ACC112 (cell line): ENCODE results near the gene ARF3.

Experiments used
- H2AFZ ChIP-seq: fragments of 200-600 bp; sonication (generic); one replicate; pipeline ENCODE4 v1.6.0; 2017; ENCODE audit warnings: antibody characterized with exemption, low read length; ENCODE audit not compliant: unreplicated experiment
- H3K27ac ChIP-seq: fragments of 200-600 bp; sonication (generic); 2 replicates; pipeline ENCODE4 v1.5.1; 2014; ENCODE audit warnings: low read depth, mild to moderate bottlenecking, antibody characterized with exemption, low read length, moderate library complexity
- H3K27me3 ChIP-seq: fragments of 200-600 bp; sonication (generic); 2 replicates; pipeline ENCODE4 v1.6.1; 2014; ENCODE audit warnings: mild to moderate bottlenecking, antibody characterized with exemption, low read length, moderate library complexity, mixed read lengths; ENCODE audit not compliant: insufficient read depth
- H3K36me3 ChIP-seq: fragments of 200-600 bp; sonication (generic); 2 replicates; pipeline ENCODE4 v1.6.1; 2016; ENCODE audit warnings: mild to moderate bottlenecking, antibody characterized with exemption, low read length, moderate library complexity, mixed read lengths; ENCODE audit not compliant: insufficient read depth
- H3K4me1 ChIP-seq: fragments of 200-600 bp; sonication (generic); one replicate; pipeline ENCODE4 v1.6.1; 2016; ENCODE audit warnings: low read length, mixed read lengths; ENCODE audit not compliant: insufficient read depth, unreplicated experiment, control insufficient read depth
- H3K4me3 ChIP-seq: fragments of 200-600 bp; sonication (generic); 2 replicates; pipeline ENCODE4 v1.5.1; 2014; ENCODE audit warnings: mild to moderate bottlenecking, low read depth, low read length
- H3K79me2 ChIP-seq: fragments of 200-600 bp; sonication (generic); one replicate; pipeline ENCODE4 v1.6.0; 2016; ENCODE audit warnings: low read length; ENCODE audit not compliant: control insufficient read depth, unreplicated experiment, insufficient read depth

ARF3 gene

DNA sequence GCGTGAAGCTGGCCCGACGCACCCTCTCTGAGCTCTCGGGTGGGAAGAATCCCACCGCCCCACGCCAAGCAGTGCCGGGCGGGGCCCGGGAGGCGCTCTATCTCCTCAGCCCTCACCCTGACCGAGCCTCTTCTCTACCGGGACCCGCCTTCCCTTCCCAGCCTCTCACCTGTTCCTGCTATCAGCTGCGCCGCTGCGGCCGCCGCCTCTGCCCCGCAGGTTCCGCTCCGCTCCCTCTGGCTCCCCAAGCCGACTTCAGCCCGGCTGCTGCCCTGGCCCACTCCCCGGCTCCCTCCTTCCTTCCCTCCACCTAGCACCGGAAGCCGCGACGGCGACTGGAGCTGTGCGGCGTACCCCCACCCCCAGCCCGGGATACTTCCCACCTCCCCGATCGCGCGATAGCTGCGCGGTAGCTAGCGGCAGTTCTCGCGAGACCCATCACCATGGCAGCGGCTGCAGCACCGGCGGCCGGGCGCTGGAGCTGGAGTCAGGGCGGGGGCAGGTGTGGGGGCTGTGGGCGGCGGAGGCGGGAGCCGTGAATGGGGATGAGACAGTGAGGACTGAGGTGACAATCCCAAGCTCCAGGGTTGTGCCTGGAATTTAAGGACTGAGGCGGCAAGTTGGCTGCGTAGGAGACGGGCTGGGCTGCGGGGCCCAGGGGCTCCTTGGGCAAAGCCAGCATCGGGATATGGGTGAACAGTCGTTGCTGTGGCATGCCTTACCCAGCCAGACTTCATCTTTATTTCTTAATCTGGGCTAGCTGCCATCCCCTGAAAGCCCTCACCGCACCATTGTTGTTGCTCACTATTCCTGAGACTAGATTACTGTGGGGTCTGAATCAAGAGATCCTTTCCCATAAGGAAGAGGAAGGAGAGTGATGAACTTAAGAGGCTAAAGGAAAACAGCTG, at the start of gene ARF3:
Gene ARF3 (minus strand): TSS at position 347 of the 908 bp plus-strand sequence. CDS start 16,392 bp downstream, outside the sequence.
- Histone ChIP-seq H2AFZ (peak within 1 kb of the TSS; percentile 94), H3K36me3 (peaks cover 8% of the 10 kb centered on the region; the same call in 1 of the 2 replicates), H3K79me2 (peaks cover 42% of the 10 kb centered on the region), H3K4me3 (peak within 1 kb of the TSS; percentile 81), H3K4me1 (peaks cover 9% of the 10 kb centered on the region), H3K27me3 (no peaks in the 10 kb centered on the region), H3K27ac (peak within 1 kb of the TSS; percentile 30; the same call in 1 of the 2 replicates)

DNA sequence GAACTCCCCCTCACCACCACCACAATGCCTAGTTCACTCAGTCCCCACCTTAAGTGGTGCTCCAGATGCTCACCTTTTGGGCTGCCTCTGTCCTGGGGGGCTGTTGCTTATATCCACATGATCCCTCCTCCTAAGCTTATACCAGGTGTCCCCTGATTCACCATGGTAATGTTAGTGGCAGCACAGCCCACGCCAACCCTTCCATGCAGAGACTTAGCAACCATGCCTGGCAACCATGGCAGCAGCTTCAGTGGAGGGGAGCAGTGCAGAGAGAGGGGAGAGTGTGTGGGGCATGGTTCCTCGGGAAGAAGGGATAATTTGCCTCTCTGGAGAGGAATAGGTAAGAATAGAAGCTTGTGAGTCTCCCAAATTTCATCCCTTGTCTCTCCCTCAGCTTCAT, 43.1 kb upstream of the ARF3 start:
- H3K4me3 ChIP-seq: peak overlapping the region; percentile 73; the same call in 1 of the 2 replicates
- no peak overlapping the region for H3K27ac ChIP-seq
- H3K27me3 ChIP-seq: peaks cover 12% of the 10 kb centered on the region; the same call in 1 of the 2 replicates
- peaks cover 14% of the 10 kb centered on the region for H3K4me1 ChIP-seq
- H3K79me2 ChIP-seq: no peaks in the 10 kb centered on the region
- H2AFZ ChIP-seq: no peak overlapping the region
- H3K36me3 ChIP-seq: peaks cover 8% of the 10 kb centered on the region; the same call in 1 of the 2 replicates

DNA sequence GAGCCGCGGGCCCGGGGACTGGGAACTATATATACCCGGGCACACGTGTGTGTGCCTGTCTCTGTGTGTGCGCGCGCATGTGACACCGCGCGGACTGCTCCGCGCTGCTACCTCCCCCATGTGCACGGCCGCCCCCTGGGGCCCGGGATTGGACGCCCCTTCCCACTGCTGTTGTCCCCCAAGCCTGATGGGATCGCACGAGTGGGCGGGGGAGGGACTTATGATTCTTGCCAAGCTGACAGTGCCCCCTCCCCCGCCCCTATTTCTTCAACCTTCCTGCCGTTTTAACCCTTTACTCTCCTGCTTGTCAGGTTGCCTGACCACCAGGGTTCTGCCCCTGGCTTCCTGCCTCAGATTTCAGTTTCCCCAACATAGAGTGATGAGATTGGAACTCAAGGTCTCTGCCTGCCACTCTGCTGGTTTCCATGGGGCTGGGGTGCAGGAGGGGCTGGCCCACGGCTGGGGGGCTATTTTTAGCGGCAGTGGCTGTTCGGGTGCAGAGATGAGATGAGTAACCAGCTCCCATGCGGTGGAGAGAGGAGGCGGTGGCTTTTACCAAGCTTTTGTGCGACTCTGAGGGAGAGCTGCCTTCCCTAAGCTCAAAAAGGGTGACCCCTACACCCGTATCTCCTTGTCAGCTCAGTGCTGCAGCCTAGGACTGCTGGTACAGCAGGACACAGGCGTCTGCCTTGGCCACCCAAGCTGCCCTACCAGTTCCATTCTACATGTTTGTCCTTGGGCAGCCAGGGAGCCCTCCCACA, 42.3 kb upstream of the ARF3 start, which contains the start of gene DDN:
Gene DDN (minus strand): TSS at position 5 of the 761 bp plus-strand sequence. CDS start 88 bp downstream, outside the sequence.
- Histone ChIP-seq H3K4me1 (peaks cover 14% of the 10 kb centered on the region), H3K79me2 (no peaks in the 10 kb centered on the region), H3K4me3 (peak within 1 kb of the TSS; percentile 74), H2AFZ (peak within 1 kb of the TSS; percentile 63), H3K27me3 (peaks cover 19% of the 10 kb centered on the region), H3K27ac (peak within 1 kb of the TSS; percentile 6; the same call in 1 of the 2 replicates), H3K36me3 (peaks cover 3% of the 10 kb centered on the region; the same call in 1 of the 2 replicates)

DNA sequence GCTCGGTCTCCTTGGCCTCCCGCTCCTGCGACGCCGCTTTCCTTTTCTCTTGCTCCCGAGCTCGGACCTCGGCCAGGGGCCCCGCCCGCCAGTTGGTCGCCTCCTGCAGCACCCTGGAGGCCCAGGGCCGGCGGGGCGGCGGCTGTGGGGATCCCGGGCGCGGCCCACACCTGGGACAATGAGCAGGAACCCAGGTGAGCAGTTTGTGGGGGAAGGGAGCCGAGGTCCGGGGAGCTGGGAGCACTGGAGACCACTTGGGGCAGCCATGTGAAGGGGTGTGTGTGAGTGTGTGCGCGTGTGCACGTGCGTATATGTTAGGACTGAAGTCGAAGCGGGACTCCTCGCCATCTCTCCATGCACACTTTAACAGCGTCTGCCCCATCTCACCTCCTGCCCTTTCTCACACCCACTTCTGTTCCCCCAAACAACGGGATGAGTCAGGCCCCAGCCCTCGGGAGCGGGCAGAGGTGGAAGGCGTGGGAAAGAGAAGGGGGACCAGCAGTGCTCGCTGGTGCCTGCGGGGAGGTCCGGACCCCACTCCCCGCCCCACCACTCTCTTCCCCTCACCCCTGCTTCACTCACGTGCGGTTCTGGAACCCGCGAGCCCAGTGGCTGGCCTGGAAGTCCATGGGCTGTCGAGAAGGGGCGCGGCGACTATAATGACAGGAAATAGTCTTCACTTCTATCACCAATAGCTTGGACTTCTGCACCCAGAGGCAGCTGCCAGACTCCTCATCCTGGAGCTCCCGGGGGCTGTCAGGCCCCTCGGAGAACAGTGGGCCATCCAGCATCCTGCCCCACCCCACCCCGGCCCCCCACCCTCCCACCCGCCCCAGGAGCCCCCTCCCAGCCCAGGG, 41.4 kb upstream of the ARF3 start:
- Histone ChIP-seq H3K27ac (no peak overlapping the region), H2AFZ (peak overlapping the region; percentile 63), H3K4me3 (peak overlapping the region; percentile 74)

DNA sequence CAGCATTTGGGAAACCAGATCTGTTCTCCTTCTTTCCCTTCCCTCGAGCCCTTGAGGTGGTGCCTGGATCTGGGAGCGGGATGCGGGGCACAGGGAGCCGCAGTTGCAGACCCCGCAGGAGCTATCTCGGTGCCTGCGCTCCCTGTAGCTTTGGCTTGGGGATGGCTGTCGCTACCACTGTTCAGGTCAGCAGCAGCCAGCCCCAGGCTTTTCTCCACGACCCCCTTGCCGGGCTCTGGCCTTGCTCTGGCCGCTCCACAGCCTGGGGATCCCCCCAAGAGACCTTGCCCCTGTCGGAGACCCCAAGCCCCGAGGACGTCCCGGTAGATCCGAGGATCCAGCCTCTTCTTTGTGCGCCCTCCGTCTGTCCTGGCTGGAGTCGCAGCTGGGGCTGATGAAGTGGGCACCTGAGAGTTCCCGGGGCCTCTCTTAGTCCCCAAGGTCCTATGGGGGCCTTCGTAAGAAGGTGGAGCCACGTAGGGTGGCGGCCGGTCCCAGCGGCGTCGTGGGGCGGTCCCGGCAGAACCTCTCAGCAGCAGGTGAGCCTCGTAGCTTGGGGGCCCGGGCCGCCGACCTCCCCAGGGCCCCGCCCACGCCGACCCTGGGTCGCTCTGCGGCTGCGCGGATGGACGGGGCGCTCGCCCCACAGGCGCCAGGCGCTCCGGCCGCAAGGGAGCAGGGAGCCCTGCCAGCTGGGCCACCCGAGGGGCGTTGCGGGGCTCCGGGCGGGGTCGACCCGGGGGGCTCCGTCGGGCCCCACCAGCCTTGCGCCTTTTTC, 40.6 kb upstream of the ARF3 start:
- Histone ChIP-seq H2AFZ (peak overlapping the region; percentile 63), H3K36me3 (peaks cover 3% of the 10 kb centered on the region; the same call in 1 of the 2 replicates), H3K4me1 (peaks cover 14% of the 10 kb centered on the region), H3K79me2 (no peaks in the 10 kb centered on the region), H3K27me3 (peaks cover 31% of the 10 kb centered on the region), H3K27ac (no peak overlapping the region), H3K4me3 (peak overlapping the region; percentile 74)

More for the DNA sequence above, 41.4 kb upstream of the ARF3 start:
- Histone ChIP-seq H3K79me2 (no peaks in the 10 kb centered on the region), H3K36me3 (peaks cover 3% of the 10 kb centered on the region; the same call in 1 of the 2 replicates), H3K27me3 (peaks cover 28% of the 10 kb centered on the region), H3K4me1 (peaks cover 14% of the 10 kb centered on the region)

DNA sequence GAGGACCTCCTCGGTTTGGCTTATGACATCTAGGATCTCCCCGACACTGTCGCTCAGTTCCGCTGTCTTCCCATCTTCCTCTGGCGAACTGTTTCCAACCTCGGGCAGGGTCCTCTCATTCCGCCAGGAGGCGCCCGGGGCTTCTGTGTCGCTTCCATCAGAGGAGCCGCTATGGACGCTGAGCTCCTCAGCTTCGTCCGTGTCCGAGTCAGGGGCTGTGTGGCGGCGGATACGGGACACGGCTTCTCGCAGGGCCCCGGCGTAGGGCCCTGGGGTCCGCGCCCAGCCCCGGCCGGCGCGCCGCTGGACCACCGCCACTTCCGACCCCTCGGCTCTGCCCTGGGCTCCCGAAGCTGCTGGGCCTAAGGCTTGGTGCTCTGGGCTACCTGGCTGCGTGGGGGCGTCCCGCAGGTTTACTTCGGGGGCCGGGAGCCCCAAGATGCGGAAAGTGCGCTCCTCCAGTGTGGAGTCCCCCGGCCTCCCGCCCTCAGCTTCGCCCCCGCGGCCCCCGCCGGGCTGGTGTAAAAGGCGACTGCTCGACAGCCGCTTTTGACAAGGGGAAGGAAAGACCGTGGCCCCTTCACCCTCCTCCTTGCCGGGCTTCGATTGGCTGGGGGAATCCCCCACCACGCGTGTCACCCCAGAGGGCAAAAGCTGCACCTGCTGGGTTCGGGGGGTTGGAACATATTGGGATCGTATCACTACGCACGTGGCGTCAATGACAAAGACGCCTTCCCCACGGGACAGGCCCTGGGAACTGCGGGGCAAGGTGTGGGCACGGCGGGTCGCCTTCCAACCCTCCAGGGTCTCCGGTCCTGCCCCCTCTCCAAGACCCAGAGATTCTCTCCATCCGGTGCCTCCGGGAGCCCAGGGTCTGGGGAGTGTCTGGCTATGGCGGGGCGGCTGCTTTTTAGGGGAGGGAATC, 39.8 kb upstream of the ARF3 start:
- Histone ChIP-seq H3K27me3 (peaks cover 33% of the 10 kb centered on the region), H3K36me3 (peaks cover 3% of the 10 kb centered on the region; the same call in 1 of the 2 replicates), H3K4me3 (peak overlapping the region; percentile 57; the same call in 1 of the 2 replicates), H3K4me1 (peaks cover 14% of the 10 kb centered on the region), H3K79me2 (no peaks in the 10 kb centered on the region), H2AFZ (peak overlapping the region; percentile 65), H3K27ac (no peak overlapping the region)

DNA sequence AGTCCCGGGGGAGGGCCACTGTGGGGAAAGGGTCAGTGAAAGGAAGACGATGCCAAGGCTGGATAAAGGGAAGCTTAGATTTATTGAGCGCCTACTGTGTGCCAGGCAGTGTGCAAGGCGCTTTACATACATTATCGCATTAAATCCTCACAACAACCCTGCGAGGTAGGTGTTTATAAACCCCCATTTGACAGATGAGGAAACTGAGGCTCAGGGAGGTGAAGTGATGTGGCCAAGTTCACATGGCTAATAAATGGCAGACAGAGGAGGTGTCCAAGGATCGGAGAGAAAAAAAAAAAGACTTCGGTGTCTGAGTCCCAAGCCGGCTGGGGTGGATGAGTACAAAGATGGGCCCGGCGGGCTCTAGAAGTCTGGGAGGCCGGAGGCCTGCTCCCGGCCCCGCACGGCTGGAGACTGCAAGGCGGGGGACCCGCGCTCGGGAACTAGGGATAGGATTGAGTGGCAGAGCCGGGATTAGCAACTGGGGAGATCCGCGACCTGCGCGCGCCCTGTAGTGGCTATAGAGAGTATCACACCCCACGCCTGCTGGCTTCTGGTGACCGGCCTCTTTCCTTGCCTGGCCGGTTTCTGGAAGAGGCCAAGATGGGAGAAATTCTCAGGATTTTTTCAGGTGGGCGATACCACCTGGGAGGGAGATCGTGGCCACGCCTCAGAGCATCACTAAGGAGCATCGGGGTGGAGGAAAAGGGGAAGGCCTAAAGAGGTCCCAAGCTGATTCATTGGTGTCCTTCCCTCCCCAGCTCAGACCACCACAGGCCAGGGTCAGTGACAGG, 38.0 kb upstream of the ARF3 start:
- Histone ChIP-seq H3K27me3 (peaks cover 33% of the 10 kb centered on the region), H3K4me3 (peak overlapping the region; percentile 37; the same call in 1 of the 2 replicates), H3K4me1 (peaks cover 10% of the 10 kb centered on the region), H3K27ac (no peak overlapping the region), H2AFZ (no peak overlapping the region), H3K79me2 (no peaks in the 10 kb centered on the region), H3K36me3 (no peaks in the 10 kb centered on the region)

DNA sequence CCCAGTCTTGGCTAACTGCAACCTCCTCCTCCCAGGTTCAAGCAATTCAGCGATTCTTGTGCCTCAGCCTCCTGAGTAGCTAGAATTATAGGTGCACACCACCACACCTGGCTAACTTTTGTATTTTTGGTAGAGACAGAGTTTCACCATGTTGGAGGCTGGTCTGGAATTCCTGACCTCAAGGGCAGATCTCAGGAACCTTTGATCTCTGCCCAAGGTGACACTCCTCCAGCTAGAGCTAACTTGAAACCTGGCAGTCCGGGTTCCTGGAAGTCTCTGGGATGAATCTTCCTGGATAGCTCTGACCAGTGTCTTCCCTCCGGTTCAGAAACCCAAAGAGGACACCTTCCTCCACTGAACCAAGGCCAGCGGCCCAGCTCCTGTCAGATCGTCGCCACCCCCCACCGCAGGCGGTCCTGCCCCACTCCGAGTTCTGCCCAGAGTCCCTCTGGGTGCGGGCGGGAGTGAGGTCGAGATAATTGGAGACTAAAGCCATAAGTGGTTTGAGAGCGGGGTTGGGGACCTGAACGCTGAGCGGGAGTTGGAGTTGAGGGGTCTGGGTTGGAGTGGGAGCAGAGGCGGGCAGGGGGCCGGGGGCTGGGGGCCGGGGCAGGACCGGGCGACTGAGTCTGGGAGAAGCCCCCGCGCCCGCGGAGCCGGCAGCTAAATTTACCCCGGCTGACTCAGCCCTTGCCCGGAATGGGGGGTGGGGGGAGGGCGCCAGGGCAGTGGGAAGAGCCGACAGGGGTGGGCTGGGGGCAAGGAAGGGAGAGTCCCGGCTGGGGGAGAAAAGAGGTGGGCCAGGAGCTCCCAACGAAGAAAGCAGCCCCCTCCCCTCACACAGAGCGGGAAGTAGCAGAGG, 37.2 kb upstream of the ARF3 start:
- Histone ChIP-seq H3K4me3 (no peak overlapping the region), H3K27me3 (peaks cover 36% of the 10 kb centered on the region), H3K4me1 (peaks cover 2% of the 10 kb centered on the region), H2AFZ (no peak overlapping the region), H3K36me3 (no peaks in the 10 kb centered on the region), H3K27ac (no peak overlapping the region), H3K79me2 (no peaks in the 10 kb centered on the region)
